DMS79 (cell line): Measurements from ENCODE around the gene OAS1.
"Not testable (repeated sequence)": the region's sequence is repeated elsewhere in the genome, so short reads cannot be mapped to it uniquely, and the experiment has no call there.

Experiments used
- DNase-seq: peaks from one replicate; lab custom pipeline; 2025; lab: John Stamatoyannopoulos, UW

The OAS1 gene

GRCh38 chr12:112900298-112901145, 6.2 kb upstream of the OAS1 start:
- DNase-seq, result no peak

- no peak for DNase-seq
Measured at GRCh38 chr12:112901271-112901670, 5.5 kb upstream of the OAS1 start.

GRCh38 chr12:112904571-112904970, 2.2 kb upstream of the OAS1 start:
- no peak for DNase-seq

GRCh38 chr12:112905451-112906089, 1.2 kb upstream of the OAS1 start:
- DNase-seq, result no peak

GRCh38 chr12:112907415-112908157, 824 bp downstream of the OAS1 start:
- no peak for DNase-seq

- DNase-seq, result no peak
Measured at GRCh38 chr12:112908548-112908947, 1.8 kb downstream of the OAS1 start.

GRCh38 chr12:112909693-112910092, 2.9 kb downstream of the OAS1 start:
- no peak for DNase-seq

- no peak for DNase-seq
Measured at GRCh38 chr12:112913038-112913688, 6.4 kb downstream of the OAS1 start.

GRCh38 chr12:112913888-112914287, 7.1 kb downstream of the OAS1 start:
- not testable (repeated sequence) for DNase-seq

GRCh38 chr12:112916270-112916669, 9.5 kb downstream of the OAS1 start:
- no peak for DNase-seq

- no peak for DNase-seq
Measured at GRCh38 chr12:112919121-112919520, 12.4 kb downstream of the OAS1 start.

- no peak for DNase-seq
Measured at GRCh38 chr12:112924986-112925385, 18.2 kb downstream of the OAS1 start.

GRCh38 chr12:112926416-112927033, 19.8 kb downstream of the OAS1 start:
- DNase-seq, result not testable (repeated sequence)

- DNase-seq, result no peak
Measured at GRCh38 chr12:112927475-112927874, 20.7 kb downstream of the OAS1 start.

- no peak for DNase-seq
Measured at GRCh38 chr12:112927925-112928324, 21.2 kb downstream of the OAS1 start.

GRCh38 chr12:112928978-112929377, 22.2 kb downstream of the OAS1 start:
- no peak for DNase-seq

GRCh38 chr12:112929715-112930114, 23.0 kb downstream of the OAS1 start:
- no peak for DNase-seq

GRCh38 chr12:112930350-112930749, 23.6 kb downstream of the OAS1 start:
- DNase-seq, result no peak

- DNase-seq, result no peak
Measured at GRCh38 chr12:112932485-112933128, 25.8 kb downstream of the OAS1 start.

- no peak for DNase-seq
Measured at GRCh38 chr12:112933129-112933505, 26.4 kb downstream of the OAS1 start.

- DNase-seq, result no peak
Measured at GRCh38 chr12:112936264-112936663, 29.5 kb downstream of the OAS1 start.
